Loucy (cell line): ENCODE data around the gene MTCH1.
A peak's percentile ranks its signal among the peaks of the same experiment; 100 is the strongest.
"Not testable (repeated sequence)": the region's sequence is repeated elsewhere in the genome, so short reads cannot be mapped to it uniquely, and the experiment has no call there.

ENCODE experiments used
- H2AFZ ChIP-seq: fragments of 200-600 bp; sonication (generic); 2 replicates; pipeline ENCODE4 v1.6.0; 2016; ENCODE audit warnings: antibody characterized with exemption, mild to moderate bottlenecking, low read length, moderate library complexity
- H3F3A ChIP-seq: fragments of 200-600 bp; 2 replicates; pipeline ENCODE4 v1.6.0; 2016; ENCODE audit warnings: antibody characterized with exemption, low read depth, mild to moderate bottlenecking
- H3K27me3 ChIP-seq: fragments of 200-600 bp; sonication (generic); 2 replicates; pipeline ENCODE4 v1.6.1; 2014; ENCODE audit warnings: low read length, mild to moderate bottlenecking; ENCODE audit not compliant: insufficient read depth, poor library complexity, severe bottlenecking
- H3K36me3 ChIP-seq: fragments of 200-600 bp; sonication (generic); 2 replicates; pipeline ENCODE4 v1.6.1; 2016; ENCODE audit warnings: low read length; ENCODE audit not compliant: insufficient read depth
- H3K4me1 ChIP-seq: fragments of 200-600 bp; sonication (generic); 2 replicates; pipeline ENCODE4 v1.5.1; 2014; ENCODE audit warnings: low read length, mild to moderate bottlenecking; ENCODE audit not compliant: insufficient read depth, poor library complexity, severe bottlenecking
- H3K4me2 ChIP-seq: fragments of 200-600 bp; sonication (generic); 2 replicates; pipeline ENCODE4 v1.6.0; 2014; ENCODE audit warnings: antibody characterized with exemption, low read length, low read depth, mild to moderate bottlenecking; ENCODE audit not compliant: poor library complexity, severe bottlenecking
- H3K4me3 ChIP-seq: fragments of 200-600 bp; sonication (generic); 2 replicates; pipeline ENCODE4 v1.5.1; 2014; ENCODE audit warnings: low read length, mild to moderate bottlenecking, mixed read lengths; ENCODE audit not compliant: poor library complexity, severe bottlenecking
- H3K79me2 ChIP-seq: fragments of 200-600 bp; sonication (generic); 2 replicates; pipeline ENCODE4 v1.6.1; 2014; ENCODE audit warnings: low read length; ENCODE audit not compliant: insufficient read depth
- H3K9ac ChIP-seq: fragments of 200-600 bp; sonication (generic); 2 replicates; pipeline ENCODE4 v1.6.0; 2014; ENCODE audit warnings: mild to moderate bottlenecking, low read depth, low read length, moderate library complexity; ENCODE audit not compliant: poor library complexity, severe bottlenecking
- H3K9me2 ChIP-seq: fragments of 200-600 bp; sonication (generic); replicated peaks from 2 replicates; pipeline ENCODE4 v1.6.1; 2016; ENCODE audit warnings: low read depth, low read length, mixed read lengths
- H3K9me3 ChIP-seq: fragments of 200-600 bp; sonication (generic); 2 replicates; pipeline ENCODE4 v1.6.1; 2014; ENCODE audit warnings: mild to moderate bottlenecking, antibody characterized with exemption, low read length, low read depth; ENCODE audit not compliant: insufficient read depth
- H4K20me1 ChIP-seq: fragments of 200-600 bp; sonication (generic); 2 replicates; pipeline ENCODE4 v1.6.0; 2014; ENCODE audit warnings: antibody characterized with exemption, low read length, mild to moderate bottlenecking; ENCODE audit not compliant: insufficient read depth, poor library complexity, severe bottlenecking
- EZH2phosphoT487 ChIP-seq: fragments of 200-600 bp; IDR thresholded peaks from 2 replicates; pipeline ENCODE4 v1.6.1; 2018; ENCODE audit warnings: antibody characterized with exemption, mild to moderate bottlenecking, moderate library complexity, borderline replicate concordance
- TF ChIP-seq, protein P1 (sequence below): fragments of 200-600 bp; sonication (generic); conservative IDR thresholded peaks from 2 replicates; pipeline ENCODE4 v1.5.1; 2014; ENCODE audit warnings: mild to moderate bottlenecking, antibody characterized with exemption, low read length

Gene MTCH1

DNA sequence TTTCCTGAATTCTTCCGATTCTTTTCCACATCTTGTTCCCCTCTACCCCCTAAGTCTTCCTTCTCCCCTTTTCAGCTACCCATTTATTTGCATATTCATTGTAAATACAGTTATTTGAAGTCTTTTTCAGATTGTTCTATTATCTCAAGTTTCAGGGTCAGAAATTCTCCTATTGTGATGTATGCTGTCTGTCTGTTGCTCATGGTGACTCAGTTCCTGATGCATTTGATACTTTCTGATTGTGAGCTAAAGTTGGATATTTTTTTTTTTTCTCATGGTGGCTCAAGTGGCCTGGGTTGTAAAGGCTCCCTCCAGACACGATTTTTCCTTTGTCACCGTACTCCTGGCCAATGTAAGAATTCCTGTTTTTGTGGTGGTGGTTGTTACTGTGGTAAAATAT, 36.4 kb downstream of the MTCH1 start:
- H3K9ac ChIP-seq, result no peak overlapping the region
- no peak for TF ChIP-seq EZH2phosphoT487
- TF ChIP-seq, protein P1, sequence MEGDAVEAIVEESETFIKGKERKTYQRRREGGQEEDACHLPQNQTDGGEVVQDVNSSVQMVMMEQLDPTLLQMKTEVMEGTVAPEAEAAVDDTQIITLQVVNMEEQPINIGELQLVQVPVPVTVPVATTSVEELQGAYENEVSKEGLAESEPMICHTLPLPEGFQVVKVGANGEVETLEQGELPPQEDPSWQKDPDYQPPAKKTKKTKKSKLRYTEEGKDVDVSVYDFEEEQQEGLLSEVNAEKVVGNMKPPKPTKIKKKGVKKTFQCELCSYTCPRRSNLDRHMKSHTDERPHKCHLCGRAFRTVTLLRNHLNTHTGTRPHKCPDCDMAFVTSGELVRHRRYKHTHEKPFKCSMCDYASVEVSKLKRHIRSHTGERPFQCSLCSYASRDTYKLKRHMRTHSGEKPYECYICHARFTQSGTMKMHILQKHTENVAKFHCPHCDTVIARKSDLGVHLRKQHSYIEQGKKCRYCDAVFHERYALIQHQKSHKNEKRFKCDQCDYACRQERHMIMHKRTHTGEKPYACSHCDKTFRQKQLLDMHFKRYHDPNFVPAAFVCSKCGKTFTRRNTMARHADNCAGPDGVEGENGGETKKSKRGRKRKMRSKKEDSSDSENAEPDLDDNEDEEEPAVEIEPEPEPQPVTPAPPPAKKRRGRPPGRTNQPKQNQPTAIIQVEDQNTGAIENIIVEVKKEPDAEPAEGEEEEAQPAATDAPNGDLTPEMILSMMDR, result no peak
- H3K9me2 ChIP-seq, result no peaks in the 10 kb centered on the region
- no peak overlapping the region for H2AFZ ChIP-seq
- no peak overlapping the region for H3K4me2 ChIP-seq
- H3K4me1 ChIP-seq, result peaks cover 43% of the 10 kb centered on the region
- no peaks in the 10 kb centered on the region for H3K79me2 ChIP-seq
- no peaks in the 10 kb centered on the region for H3K27me3 ChIP-seq
- H4K20me1 ChIP-seq, result no peaks in the 10 kb centered on the region
- H3K36me3 ChIP-seq, result no peaks in the 10 kb centered on the region
- H3K9me3 ChIP-seq, result no peaks in the 10 kb centered on the region
- no peak overlapping the region for H3K4me3 ChIP-seq
- 0 out of 2 replicates have a peak, but pooled peaks cover 3% of the 10 kb centered on the region for H3F3A ChIP-seq

DNA sequence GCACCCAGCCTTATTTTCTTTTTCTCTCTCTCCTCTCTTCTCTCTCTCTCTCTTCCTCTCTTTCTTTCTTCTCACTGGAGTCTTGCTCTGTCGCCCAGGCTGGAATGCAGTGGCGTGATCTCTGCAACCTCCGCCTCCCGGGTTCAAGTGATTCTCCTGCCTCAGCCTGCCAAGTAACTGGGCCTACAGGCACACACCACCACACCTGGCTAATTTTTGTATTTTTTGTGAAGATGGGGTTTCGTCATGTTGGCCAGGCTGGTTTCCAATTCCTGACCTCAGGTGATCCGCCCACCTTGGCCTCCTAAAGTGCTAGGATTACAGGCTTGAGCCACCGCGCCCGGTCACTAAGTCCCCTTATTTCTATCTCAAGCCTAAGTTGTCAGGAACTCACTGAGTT, 36.9 kb downstream of the MTCH1 start:
- not testable (repeated sequence) for H3K9ac ChIP-seq, H3K9me3 ChIP-seq, H3K36me3 ChIP-seq, H4K20me1 ChIP-seq, H3F3A ChIP-seq, H3K4me2 ChIP-seq, H3K79me2 ChIP-seq, H2AFZ ChIP-seq, H3K4me3 ChIP-seq, H3K27me3 ChIP-seq, H3K9me2 ChIP-seq
- H3K4me1 ChIP-seq, result peaks cover 40% of the 10 kb centered on the region

DNA sequence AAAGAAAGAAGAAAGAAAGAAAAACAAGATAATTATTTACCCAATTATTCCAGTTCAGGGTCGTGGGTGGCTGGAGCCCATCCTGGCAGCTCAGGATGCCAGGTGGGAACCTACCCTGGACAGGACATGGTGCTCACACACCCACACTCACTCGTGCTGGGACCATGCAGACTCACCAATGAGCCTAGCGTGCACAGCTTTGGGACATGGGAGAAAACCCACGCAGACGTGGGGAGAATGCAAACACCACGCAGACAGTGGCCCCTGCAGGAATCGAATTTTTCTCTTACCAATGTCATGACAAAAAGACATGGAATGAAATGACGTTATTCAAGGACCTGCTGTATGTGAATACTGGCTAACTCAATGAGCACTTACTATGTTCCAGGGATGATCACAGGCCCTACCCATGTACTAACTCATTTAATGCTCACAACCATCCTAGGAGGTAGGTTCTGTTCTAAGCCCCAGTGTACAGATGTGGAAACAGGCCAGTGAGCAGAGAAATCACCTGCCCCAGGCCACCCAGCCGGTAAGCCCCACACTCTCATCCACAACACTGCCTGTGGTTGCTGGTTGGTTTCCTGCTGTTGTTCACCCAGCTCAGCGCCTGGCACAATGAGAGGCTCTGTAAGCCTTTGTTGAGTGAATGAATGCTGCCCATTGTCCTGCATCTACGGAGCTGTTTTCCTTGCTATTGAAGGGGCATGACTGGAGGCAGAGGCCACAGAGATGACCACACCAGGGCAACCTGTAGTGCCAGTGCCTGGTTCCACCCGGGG, 38.2 kb downstream of the MTCH1 start:
- Histone ChIP-seq H3K9ac (no peak overlapping the region), H3K9me3 (no peaks in the 10 kb centered on the region), H3K4me3 (peak overlapping the region; percentile 54), H3K4me1 (peaks cover 31% of the 10 kb centered on the region), H2AFZ (no peak overlapping the region), H3K9me2 (no peaks in the 10 kb centered on the region), H3K36me3 (no peaks in the 10 kb centered on the region), H3K4me2 (peak overlapping the region; percentile 58), H3K79me2 (no peaks in the 10 kb centered on the region), H3K27me3 (no peaks in the 10 kb centered on the region), H4K20me1 (no peaks in the 10 kb centered on the region), H3F3A (no peaks in the 10 kb centered on the region)
- TF ChIP-seq EZH2phosphoT487, result no peak
- TF ChIP-seq, protein P1, result no peak

GRCh38 chr6:36946526-36946925, 39.5 kb downstream of the MTCH1 start:
- H2AFZ ChIP-seq, result no peak overlapping the region
- H3K4me2 ChIP-seq, result no peak overlapping the region
- TF ChIP-seq, protein P1, result no peak
- TF ChIP-seq EZH2phosphoT487, result no peak
- H3K27me3 ChIP-seq, result no peaks in the 10 kb centered on the region
- H3K9me3 ChIP-seq, result no peaks in the 10 kb centered on the region
- H3K9ac ChIP-seq, result no peak overlapping the region
- no peaks in the 10 kb centered on the region for H3K36me3 ChIP-seq
- peaks cover 31% of the 10 kb centered on the region for H3K4me1 ChIP-seq
- H3K9me2 ChIP-seq, result no peaks in the 10 kb centered on the region
- no peaks in the 10 kb centered on the region for H3K79me2 ChIP-seq
- H3K4me3 ChIP-seq, result no peak overlapping the region
- H4K20me1 ChIP-seq, result no peaks in the 10 kb centered on the region
- no peaks in the 10 kb centered on the region for H3F3A ChIP-seq
